ENCODE results near the gene BPIFB2. TPM values are rescaled to one million over a fixed set of nuclear protein-coding genes. Genes with fewer than 3 reads are reported as not detected.
"Not testable (repeated sequence)": the region's sequence is repeated elsewhere in the genome, so short reads cannot be mapped to it uniquely, and the experiment has no call there.

Gene BPIFB2
- polyA plus RNA-seq, 3 donors, result not detected

DNA sequence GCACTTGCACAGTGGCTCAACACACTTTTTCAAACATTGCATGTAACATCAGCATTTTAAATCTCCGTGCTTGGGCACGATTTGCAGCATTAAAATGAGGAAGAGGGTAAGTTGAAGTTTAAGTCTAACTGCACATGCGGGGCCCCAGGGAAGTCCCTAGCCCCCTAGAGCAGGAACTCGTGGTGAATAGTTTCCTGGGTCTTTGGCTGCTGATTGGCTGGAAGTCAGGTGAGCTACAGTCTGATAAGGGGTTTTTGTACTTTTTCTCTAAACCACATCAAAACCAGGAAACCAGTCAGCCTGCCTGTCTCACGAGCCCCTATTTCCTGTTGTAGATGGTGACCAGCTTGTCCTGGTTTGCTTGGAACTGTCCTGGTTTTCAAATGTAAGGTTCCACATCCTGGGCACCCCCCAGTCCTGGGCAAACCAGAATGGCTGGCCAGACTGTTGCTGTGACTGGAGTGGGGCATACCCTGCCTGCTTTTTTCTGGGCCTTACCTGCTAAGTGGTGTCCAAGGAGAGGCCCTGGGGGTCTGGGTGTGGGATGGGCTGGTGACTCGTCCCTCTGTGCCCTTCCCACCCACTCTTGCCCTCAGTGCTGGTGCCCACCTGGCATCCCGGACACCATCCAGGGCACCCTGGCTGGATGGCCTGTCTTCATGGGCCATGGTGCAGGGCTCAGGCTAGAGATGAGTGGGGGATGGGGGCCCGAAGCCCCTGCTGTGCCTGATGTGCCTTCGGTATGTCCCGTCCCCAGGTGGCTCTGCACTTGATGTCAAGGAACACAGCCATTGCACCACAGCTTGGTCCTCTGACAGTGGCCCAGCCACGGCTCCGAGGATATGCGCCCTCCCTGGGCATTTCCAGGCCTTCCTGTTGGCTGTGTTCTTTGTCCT lies 35.1 kb upstream of the BPIFB2 start:
- Mint-ChIP-seq H3K9me3 (peaks cover 0 to 15% (median 3%) of the 10 kb centered on the region in 7 donors), H3K4me3 (no peak overlapping the region), H3K27me3 (ENCODE audit: low read depth in 3 of 3) (peaks cover 2 to 3% (median 2%) of the 10 kb centered on the region in 3 donors), H3K36me3 (no peaks in the 10 kb centered on the region), H3K27ac (peak overlapping the region in 3 of 7 donors; percentile 7 to 68 (median 21)), H3K4me1 (peaks cover under 1% of the 10 kb centered on the region)
- peak; percentile 7 to 81 (median 30) for DNase-seq
- intact Hi-C loops (cut with micrococcal nuclease), result no loop called here
- no peak for TF ChIP-seq CTCF (IDR thresholded peaks at IDR 0.05)
- peak overlapping the region in 1 of 3 experiments; percentile 18 for H3K4me3 ChIP-seq (replicated peaks in 1 of 3; ENCODE audit: low read depth in 2 of 3, low read length in 3 of 3)
- H3K9me3 ChIP-seq (replicated peaks in 1 of 2; ENCODE audit: control insufficient read depth in 1 of 2, insufficient read depth in 1 of 2, low read length in 2 of 2), result peaks cover 0 to 6% of the 10 kb centered on the region in 2 donors
- H3K27ac ChIP-seq (ENCODE audit: low read depth in 1 of 2, low read length in 2 of 2), result peak overlapping the region; percentile 28 to 31
- H3K4me2 ChIP-seq (replicated peaks; ENCODE audit: extremely low read depth, low read length, poor library complexity, severe bottlenecking), result peak overlapping the region; percentile 32
- no peak overlapping the region for H3K9ac ChIP-seq (ENCODE audit: insufficient read depth, low read length, poor library complexity, severe bottlenecking)
- H3K4me1 ChIP-seq (ENCODE audit: control insufficient read depth in 1 of 2, insufficient read depth in 2 of 2, low read length in 2 of 2), result peaks cover 15% of the 10 kb centered on the region in 2 donors
- peak overlapping the region; percentile 74 for H2AFZ ChIP-seq (ENCODE audit: insufficient read depth, low read depth, low read length, poor library complexity, severe bottlenecking)
- H3K27me3 ChIP-seq (ENCODE audit: control insufficient read depth in 2 of 2, insufficient read depth in 2 of 2, low read length in 2 of 2), result no peaks in the 10 kb centered on the region
- H3K79me2 ChIP-seq (ENCODE audit: insufficient read depth, low read length), result no peaks in the 10 kb centered on the region
- H4K20me1 ChIP-seq (ENCODE audit: insufficient read depth, low read length), result no peaks in the 10 kb centered on the region
- WGBS (ENCODE audit: insufficient coverage), result 90% methylated on average over 2 of the region's 13 CpGs
- no peaks in the 10 kb centered on the region for H3K36me3 ChIP-seq (replicated peaks in 1 of 2; ENCODE audit: control insufficient read depth in 1 of 2, insufficient read depth in 2 of 2, low read length in 2 of 2)

DNA sequence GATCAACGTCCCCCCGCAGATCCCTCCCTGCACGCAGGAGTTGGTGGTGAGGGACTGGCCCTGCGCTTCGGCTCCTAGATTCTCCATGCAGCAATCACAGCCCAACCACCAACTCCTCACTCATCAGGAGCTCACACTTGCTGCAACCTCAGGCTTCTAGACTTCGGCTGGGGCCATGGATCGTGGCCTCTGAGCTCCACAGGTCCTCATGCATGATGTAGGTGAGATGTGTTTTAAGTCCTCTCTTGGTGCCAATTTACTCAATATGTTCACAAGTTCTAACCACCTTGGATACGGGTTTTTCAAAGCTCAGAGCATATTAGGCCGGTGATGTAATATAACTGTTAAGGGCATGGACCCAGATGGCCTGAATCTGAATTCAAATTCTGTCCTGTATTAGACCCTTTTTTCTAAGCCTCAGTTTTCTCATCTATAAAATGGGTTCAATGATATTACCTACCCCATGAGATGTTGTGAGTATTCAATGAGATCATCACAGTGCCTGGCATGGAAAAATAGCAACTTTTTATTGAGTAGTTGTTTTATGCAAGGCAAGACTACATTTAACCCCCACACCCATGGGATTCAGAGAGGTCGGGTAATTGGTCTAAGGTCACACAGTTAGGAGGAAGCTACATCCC lies 34.3 kb upstream of the BPIFB2 start:
- H3K27ac Mint-ChIP-seq, result peak overlapping the region in 2 of 7 donors; percentile 38 to 50
- Histone ChIP-seq H3K79me2 (ENCODE audit: insufficient read depth, low read length) (no peaks in the 10 kb centered on the region), H3K4me1 (ENCODE audit: control insufficient read depth in 1 of 2, insufficient read depth in 2 of 2, low read length in 2 of 2) (peaks cover 15% of the 10 kb centered on the region in 2 donors), H3K9ac (ENCODE audit: insufficient read depth, low read length, poor library complexity, severe bottlenecking) (no peak overlapping the region), H3K4me2 (replicated peaks; ENCODE audit: extremely low read depth, low read length, poor library complexity, severe bottlenecking) (no peak overlapping the region), H3K36me3 (replicated peaks in 1 of 2; ENCODE audit: control insufficient read depth in 1 of 2, insufficient read depth in 2 of 2, low read length in 2 of 2) (no peaks in the 10 kb centered on the region), H3K27me3 (ENCODE audit: control insufficient read depth in 2 of 2, insufficient read depth in 2 of 2, low read length in 2 of 2) (no peaks in the 10 kb centered on the region), H4K20me1 (ENCODE audit: insufficient read depth, low read length) (no peaks in the 10 kb centered on the region), H3K4me3 (replicated peaks in 1 of 3; ENCODE audit: low read depth in 2 of 3, low read length in 3 of 3) (no peak overlapping the region), H2AFZ (ENCODE audit: insufficient read depth, low read depth, low read length, poor library complexity, severe bottlenecking) (no peak overlapping the region), H3K27ac (ENCODE audit: low read depth in 1 of 2, low read length in 2 of 2) (no peak overlapping the region), H3K9me3 (replicated peaks in 1 of 2; ENCODE audit: control insufficient read depth in 1 of 2, insufficient read depth in 1 of 2, low read length in 2 of 2) (peaks cover 0 to 6% of the 10 kb centered on the region in 2 donors)
- no peak overlapping the region for H3K4me3 Mint-ChIP-seq
- peaks cover 0 to 3% (median 2%) of the 10 kb centered on the region in 3 donors for H3K27me3 Mint-ChIP-seq (ENCODE audit: low read depth in 3 of 3)
- DNase-seq, result peak in 1 of 3 donors; percentile 2
- peaks cover 0 to 15% (median 3%) of the 10 kb centered on the region in 7 donors for H3K9me3 Mint-ChIP-seq
- H3K36me3 Mint-ChIP-seq, result no peaks in the 10 kb centered on the region
- no peak for TF ChIP-seq CTCF (IDR thresholded peaks at IDR 0.05)
- intact Hi-C loops (cut with micrococcal nuclease), result no loop called here
- 96% methylated on average over 5 of the region's 10 CpGs for WGBS (ENCODE audit: insufficient coverage)
- H3K4me1 Mint-ChIP-seq, result no peaks in the 10 kb centered on the region

- peak overlapping the region in 1 of 7 donors; percentile 38 for H3K27ac Mint-ChIP-seq
- H3K36me3 ChIP-seq (replicated peaks in 1 of 2; ENCODE audit: control insufficient read depth in 1 of 2, insufficient read depth in 2 of 2, low read length in 2 of 2); H3K27ac ChIP-seq (ENCODE audit: low read depth in 1 of 2, low read length in 2 of 2); H3K4me3 ChIP-seq (replicated peaks in 1 of 3; ENCODE audit: low read depth in 2 of 3, low read length in 3 of 3); H3K9me3 ChIP-seq (replicated peaks in 1 of 2; ENCODE audit: control insufficient read depth in 1 of 2, insufficient read depth in 1 of 2, low read length in 2 of 2); intact Hi-C loops (cut with micrococcal nuclease); H3K36me3 Mint-ChIP-seq; H3K4me2 ChIP-seq (replicated peaks; ENCODE audit: extremely low read depth, low read length, poor library complexity, severe bottlenecking); H3K9ac ChIP-seq (ENCODE audit: insufficient read depth, low read length, poor library complexity, severe bottlenecking); H3K79me2 ChIP-seq (ENCODE audit: insufficient read depth, low read length); DNase-seq; H3K27me3 Mint-ChIP-seq (ENCODE audit: low read depth in 3 of 3); H3K4me1 Mint-ChIP-seq; H2AFZ ChIP-seq (ENCODE audit: insufficient read depth, low read depth, low read length, poor library complexity, severe bottlenecking); H3K4me3 Mint-ChIP-seq; H4K20me1 ChIP-seq (ENCODE audit: insufficient read depth, low read length); H3K27me3 ChIP-seq (ENCODE audit: control insufficient read depth in 2 of 2, insufficient read depth in 2 of 2, low read length in 2 of 2): not testable (repeated sequence)
- peaks cover 0 to 15% (median 3%) of the 10 kb centered on the region in 7 donors for H3K9me3 Mint-ChIP-seq
- peaks cover 15% of the 10 kb centered on the region in 2 donors for H3K4me1 ChIP-seq (ENCODE audit: control insufficient read depth in 1 of 2, insufficient read depth in 2 of 2, low read length in 2 of 2)
- 84% methylated on average over 6 of the region's 9 CpGs for WGBS (ENCODE audit: insufficient coverage)
Measured at GRCh38 chr20:32974204-32975064, 33.1 kb upstream of the BPIFB2 start.

All from CD14-positive monocyte (primary cell).